DMS79 treated with DMSO at 0.1 percent for 48 hours (cell line): ENCODE data around the gene GLCE.
A peak's percentile ranks its signal among the peaks of the same experiment; 100 is the strongest.
"Not testable (repeated sequence)": the region's sequence is repeated elsewhere in the genome, so short reads cannot be mapped to it uniquely, and the experiment has no call there.

ENCODE experiments used
- DNase-seq: peaks from one replicate; lab custom pipeline; 2025; lab: John Stamatoyannopoulos, UW

Gene GLCE

GRCh38 chr15:69159805-69160140 lies 662 bp upstream of the GLCE start:
- no peak for DNase-seq

- DNase-seq: peak; percentile 28
These were observed 843 bp downstream of the GLCE start for GRCh38 chr15:69161079-69161877.

GRCh38 chr15:69161878-69162213 lies 1.4 kb downstream of the GLCE start:
- peak; percentile 21 for DNase-seq

- no peak for DNase-seq
These were observed 2.8 kb downstream of the GLCE start for GRCh38 chr15:69163141-69163669.

- DNase-seq: no peak
These were observed 4.6 kb downstream of the GLCE start for GRCh38 chr15:69164807-69165636.

- DNase-seq: no peak
These were observed 5.2 kb downstream of the GLCE start for GRCh38 chr15:69165637-69166025.

- no peak for DNase-seq
These were observed 6.9 kb downstream of the GLCE start for GRCh38 chr15:69167218-69167846.

- DNase-seq: not testable (repeated sequence)
These were observed 7.9 kb downstream of the GLCE start for GRCh38 chr15:69168361-69168760.

- not testable (repeated sequence) for DNase-seq
These were observed 9.1 kb downstream of the GLCE start for GRCh38 chr15:69169540-69169939.

GRCh38 chr15:69170597-69170996 lies 10.2 kb downstream of the GLCE start:
- peak; percentile 61 for DNase-seq

GRCh38 chr15:69172847-69173246 lies 12.4 kb downstream of the GLCE start:
- no peak for DNase-seq

- no peak for DNase-seq
These were observed 15.1 kb downstream of the GLCE start for GRCh38 chr15:69175536-69175935.

GRCh38 chr15:69181424-69181823 lies 21.0 kb downstream of the GLCE start:
- no peak for DNase-seq

- no peak for DNase-seq
These were observed 24.8 kb downstream of the GLCE start for GRCh38 chr15:69185216-69185615.

GRCh38 chr15:69185706-69186105 lies 25.3 kb downstream of the GLCE start:
- no peak for DNase-seq

- no peak for DNase-seq
These were observed 28.7 kb downstream of the GLCE start for GRCh38 chr15:69189157-69189556.

GRCh38 chr15:69190091-69190490 lies 29.7 kb downstream of the GLCE start:
- DNase-seq: no peak

- DNase-seq: no peak
These were observed 30.1 kb downstream of the GLCE start for GRCh38 chr15:69190504-69190903.

GRCh38 chr15:69194025-69194827 lies 33.8 kb downstream of the GLCE start:
- no peak for DNase-seq

GRCh38 chr15:69194854-69195253 lies 34.4 kb downstream of the GLCE start:
- DNase-seq: no peak

- no peak for DNase-seq
These were observed 40.7 kb downstream of the GLCE start for GRCh38 chr15:69200832-69201745.
